Endothelial cell of umbilical vein (primary cell): ENCODE results near the gene TRMT2A. TPM values are rescaled to one million over a fixed set of nuclear protein-coding genes. Genes with fewer than 3 reads are reported as not detected.

ENCODE experiments used
- BruUV-seq: library from RNA; stranded (reverse); fragments of 400-500 nt; replicated peaks from 2 replicates; lab custom pipeline; 2021; lab: Mats Ljungman, UMichigan
- CTCF ChIA-PET: fragments of 300-600, 350-600 bp; sonication (Branson Sonifier 250); formaldehyde crosslinking; loops from one replicate; lab custom pipeline; 2021; ENCODE audit warnings: antibody characterized with exemption, inconsistent platforms; lab: Charles Lee
- POLR2A ChIA-PET: fragments of 300-600, 350-600 bp; sonication (Branson Sonifier 250); formaldehyde crosslinking; loops from one replicate; lab custom pipeline; 2021; ENCODE audit warnings: antibody characterized with exemption, inconsistent platforms; lab: Charles Lee
- DNase-seq: peaks from one replicate; pipeline ENCODE4 v3.0.0-alpha.2; 2011; ENCODE audit warnings: low read depth, low spot score
- FAIRE-seq: peaks from 2 replicates; lab custom pipeline; 2011; peaks lifted over from hg19 to GRCh38; lab: Jason Lieb, UNC
- H2AFZ ChIP-seq: 2 replicates; pipeline ENCODE4 v1.6.0; 2012; ENCODE audit warnings: low read depth, low read length, control low read depth, inconsistent platforms
- H3K27ac ChIP-seq: 2 replicates; pipeline ENCODE4 v1.5.1; 2011; ENCODE audit warnings: low read depth, mild to moderate bottlenecking, control low read depth, low read length, moderate library complexity; ENCODE audit not compliant: insufficient read depth
- H3K27me3 ChIP-seq, 2 experiments: 2 replicates each; pipeline versions ENCODE4 v1.6.0 to v1.6.1; 2011; ENCODE audit warnings: low read length in 2 of 2, mixed read lengths in 1 of 2; ENCODE audit not compliant: control insufficient read depth in 2 of 2, insufficient read depth in 2 of 2
- H3K36me3 ChIP-seq, 2 experiments: 2 replicates in 1 of 2; 3 replicates in 1 of 2; pipeline ENCODE4 v1.5.1; 2011; ENCODE audit warnings: low read length in 2 of 2, mild to moderate bottlenecking in 1 of 2, moderate library complexity in 1 of 2; ENCODE audit not compliant: control insufficient read depth in 2 of 2, insufficient read depth in 2 of 2; ENCODE audit errors: extremely low read depth in 1 of 2
- H3K4me1 ChIP-seq: 3 replicates; pipeline ENCODE4 v1.5.1; 2011; ENCODE audit warnings: mild to moderate bottlenecking, low read length; ENCODE audit not compliant: control insufficient read depth, insufficient read depth; ENCODE audit errors: extremely low read depth
- H3K4me2 ChIP-seq: 2 replicates; pipeline ENCODE4 v1.6.1; 2011; ENCODE audit warnings: low read length, control low read depth, mixed read lengths; ENCODE audit not compliant: insufficient read depth
- H3K4me3 ChIP-seq, 3 experiments: fragments of 200-600 bp in 1 of 3; sonication (generic), shearing (Covaris generic) in 1 of 3; replicated peaks in 1 of 3; 2 replicates each; pipeline ENCODE4 v1.5.1; 2011 to 2016; ENCODE audit warnings: control low read depth in 3 of 3, low read length in 3 of 3, mild to moderate bottlenecking in 2 of 3, inconsistent platforms in 1 of 3, low read depth in 1 of 3, moderate library complexity in 1 of 3; ENCODE audit not compliant: insufficient read depth in 1 of 3
- H3K79me2 ChIP-seq: 2 replicates; pipeline ENCODE4 v1.6.0; 2012; ENCODE audit warnings: low read length, inconsistent platforms; ENCODE audit not compliant: control insufficient read depth, insufficient read depth
- H3K9ac ChIP-seq: replicated peaks from 2 replicates; pipeline ENCODE3; 2011; ENCODE audit warnings: low read length, control low read depth; ENCODE audit not compliant: insufficient read depth; ENCODE audit errors: extremely low read depth
- H3K9me1 ChIP-seq: replicated peaks from 3 replicates; pipeline ENCODE4 v1.6.0; 2011; ENCODE audit warnings: mild to moderate bottlenecking, low read length; ENCODE audit not compliant: control insufficient read depth, insufficient read depth; ENCODE audit errors: extremely low read depth
- H3K9me3 ChIP-seq: replicated peaks from 2 replicates; pipeline ENCODE4 v1.5.1; 2012; ENCODE audit warnings: low read length, inconsistent platforms; ENCODE audit not compliant: control insufficient read depth, insufficient read depth
- H4K20me1 ChIP-seq: replicated peaks from 2 replicates; pipeline ENCODE3; 2011; ENCODE audit warnings: mild to moderate bottlenecking, low read length; ENCODE audit not compliant: control insufficient read depth, insufficient read depth; ENCODE audit errors: extremely low read depth
- CTCF ChIP-seq, 2 donors: IDR thresholded peaks; 1 replicate in 1 of 2; 2 replicates in 1 of 2; pipeline ENCODE4 v1.5.1; 2011; ENCODE audit warnings: low read length in 2 of 2, mild to moderate bottlenecking in 2 of 2, moderate library complexity in 2 of 2, control low read depth in 1 of 2, inconsistent platforms in 1 of 2, low read depth in 1 of 2; ENCODE audit not compliant: insufficient read depth in 1 of 2; ENCODE audit errors: extremely low read depth in 1 of 2
- EZH2 ChIP-seq: IDR thresholded peaks from 2 replicates; pipeline ENCODE4 v1.6.1; 2012; ENCODE audit warnings: borderline replicate concordance, low read depth, mild to moderate bottlenecking, moderate library complexity, low read length, inconsistent platforms; ENCODE audit not compliant: severe bottlenecking
- FOS ChIP-seq: IDR thresholded peaks from 2 replicates; pipeline ENCODE4 v1.6.1; 2011; ENCODE audit warnings: mild to moderate bottlenecking, low read length, moderate library complexity, borderline replicate concordance; ENCODE audit not compliant: insufficient read depth
- GATA2 ChIP-seq: IDR thresholded peaks from 2 replicates; pipeline ENCODE4 v1.7.0; 2011; ENCODE audit warnings: low read depth, mild to moderate bottlenecking, moderate library complexity, mixed read lengths, low read length; ENCODE audit not compliant: insufficient read length, insufficient read depth
- JUN ChIP-seq: IDR thresholded peaks from 2 replicates; pipeline ENCODE4 v1.6.1; 2011; ENCODE audit warnings: borderline replicate concordance, low read depth; ENCODE audit not compliant: insufficient read length, insufficient read depth
- MYC ChIP-seq: IDR thresholded peaks from one replicate; pipeline ENCODE4 v1.6.1; 2011; ENCODE audit warnings: mild to moderate bottlenecking, low read depth, low read length
- POLR2A ChIP-seq: IDR thresholded peaks from 2 replicates; pipeline ENCODE4 v1.6.1; 2012; ENCODE audit warnings: low read depth, mild to moderate bottlenecking, control low read depth, low read length
- POLR2AphosphoS5 ChIP-seq: IDR thresholded peaks from 2 replicates; pipeline ENCODE4 v1.6.1; 2012; ENCODE audit warnings: low read depth, mild to moderate bottlenecking, control low read depth, low read length, moderate library complexity; ENCODE audit not compliant: insufficient read depth
- dilution Hi-C: fragments of 300-500 bp; cut with MboI; formaldehyde crosslinking; loops from one replicate; pipeline ENCODE4 v1.15.0; 2019; ENCODE audit warnings: low sequenced_read_pairs; ENCODE audit not compliant: extremely low pct_ligation_motif_present
- intact Hi-C: fragments of 100-400 bp; cut with micrococcal nuclease; formaldehyde crosslinking; loops from one replicate; pipeline ENCODE4 v1.10.0; 2022
- polyA plus RNA-seq, 4 experiments: library from polyadenylated mRNA; depleted of rRNA in 3 of 4; stranded (reverse) in 3 of 4; unstranded in 1 of 4; fragments of >200 nt; gene quantifications; 2 replicates each; pipeline versions ENCODE4 v1.2.1 to v1.2.3, GENCODE V29; 2011 to 2012; ENCODE audit warnings: missing spikeins in 1 of 4
- total RNA-seq: library from RNA; stranded (reverse); gene quantifications from 2 replicates; pipeline ENCODE4 v1.2.3, GENCODE V29; 2021
- TF ChIP-seq, protein P1 (sequence below): IDR thresholded peaks from 2 replicates; pipeline ENCODE4 v1.6.1; 2011; ENCODE audit not compliant: insufficient read depth, insufficient read length

TRMT2A gene
- total and polyA plus RNA-seq, 2 donors (not counting 3 experiments of a cell fraction or from before 2014, with no cell fraction given): 51.2 to 61.9 TPM

GRCh38 chr22:20117633-20118299, 740 bp upstream of the TRMT2A start:
- peaks cover 22% of the 10 kb centered on the region for H3K4me1 ChIP-seq
- no peaks in the 10 kb centered on the region for H3K27me3 ChIP-seq
- intact Hi-C loops: loop anchor here (1.0 kb wide), 1 partner anchor 37 kb away; the partner anchor contains the start of gene DGCR8
- ChIA-PET POLR2A (interaction anchor here (0.7 kb wide), 1 partner anchor 37 kb away, joined by 3 read pairs; no protein-coding TSS in a partner anchor), CTCF (interaction anchor here (0.7 to 1.4 kb wide), 3 partner anchors 8 to 387 kb away, joined by 3 to 4 read pairs (median 4); no protein-coding TSS in a partner anchor)
- peak overlapping the region; percentile 84 to 92 (median 87) for H3K4me3 ChIP-seq
- H3K9me3 ChIP-seq: no peaks in the 10 kb centered on the region
- H4K20me1 ChIP-seq: no peaks in the 10 kb centered on the region
- BruUV-seq: no TSS peak
- DNase-seq: peak; percentile 25
- FAIRE-seq: peak; percentile 80
- H3K36me3 ChIP-seq: peaks cover 9 to 25% of the 10 kb centered on the region in 2 experiments
- H3K9ac ChIP-seq: peak overlapping the region; percentile 83
- no peaks in the 10 kb centered on the region for H3K9me1 ChIP-seq
- H3K4me2 ChIP-seq: peak overlapping the region; percentile 96
- H3K79me2 ChIP-seq: peaks cover 74% of the 10 kb centered on the region
- dilution Hi-C loops: no loop called here
- H3K27ac ChIP-seq: peak overlapping the region; percentile 55
- TF ChIP-seq POLR2AphosphoS5 (no peak), POLR2A (no peak), JUN (no peak), EZH2 (no peak), CTCF (IDR thresholded peaks at IDR 0.05; ENCODE audit: extremely low read depth in 1 of 2, insufficient read depth in 1 of 2, low read depth in 1 of 2, low read length in 2 of 2) (no peak), GATA2 (no peak), FOS (no peak), MYC (no peak)
- TF ChIP-seq, protein P1, sequence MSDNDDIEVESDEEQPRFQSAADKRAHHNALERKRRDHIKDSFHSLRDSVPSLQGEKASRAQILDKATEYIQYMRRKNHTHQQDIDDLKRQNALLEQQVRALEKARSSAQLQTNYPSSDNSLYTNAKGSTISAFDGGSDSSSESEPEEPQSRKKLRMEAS: no peak
- peak overlapping the region; percentile 7 for H2AFZ ChIP-seq
